Endodermal cell (in vitro differentiated cells): Measurements from ENCODE around the gene RALGAPA1. TPM values are rescaled to one million over a fixed set of nuclear protein-coding genes. Genes with fewer than 3 reads are reported as not detected.

ENCODE experiments used
- DNase-seq: peaks from one replicate; pipeline ENCODE4 v3.0.0-alpha.2; 2017
- H3K27ac ChIP-seq: 2 replicates; pipeline ENCODE4 v1.5.1; 2013; ENCODE audit warnings: mild to moderate bottlenecking, low read depth, low read length, moderate library complexity
- H3K27me3 ChIP-seq: 2 replicates; pipeline ENCODE4 v1.6.1; 2013; ENCODE audit warnings: mild to moderate bottlenecking, low read length, moderate library complexity; ENCODE audit not compliant: insufficient read depth, control insufficient read depth, poor library complexity, severe bottlenecking
- H3K36me3 ChIP-seq: 2 replicates; pipeline ENCODE4 v1.7.0; 2013; ENCODE audit warnings: mild to moderate bottlenecking, low read length, moderate library complexity; ENCODE audit not compliant: control insufficient read depth, insufficient read depth
- H3K4me1 ChIP-seq: one replicate; pipeline ENCODE4 v1.7.0; 2013; ENCODE audit warnings: low read length; ENCODE audit not compliant: control insufficient read depth, insufficient read depth
- H3K4me3 ChIP-seq: 2 replicates; pipeline ENCODE4 v1.5.1; 2013; ENCODE audit warnings: mild to moderate bottlenecking, low read length, moderate library complexity
- H3K9ac ChIP-seq: 2 replicates; pipeline ENCODE4 v1.6.1; 2013; ENCODE audit warnings: mild to moderate bottlenecking, low read length, moderate library complexity; ENCODE audit not compliant: poor library complexity, severe bottlenecking; ENCODE audit errors: extremely low read depth
- H3K9me3 ChIP-seq: 2 replicates; pipeline ENCODE4 v1.6.1; 2013; ENCODE audit warnings: mild to moderate bottlenecking, low read length, moderate library complexity; ENCODE audit not compliant: control insufficient read depth
- H3K27ac Mint-ChIP-seq: 2 replicates; pipeline ENCODE4 v1.8.0; 2020; ENCODE audit warnings: mixed read lengths
- H3K27me3 Mint-ChIP-seq: 2 replicates; pipeline ENCODE4 v1.8.0; 2021; ENCODE audit warnings: mild to moderate bottlenecking, mixed read lengths; ENCODE audit not compliant: insufficient read depth
- H3K36me3 Mint-ChIP-seq: 2 replicates; pipeline ENCODE4 v1.8.0; 2020; ENCODE audit warnings: low read depth, mixed read lengths
- H3K4me1 Mint-ChIP-seq: 2 replicates; pipeline ENCODE4 v1.8.0; 2020; ENCODE audit warnings: mixed read lengths
- H3K4me3 Mint-ChIP-seq: 2 replicates; pipeline ENCODE4 v1.8.0; 2020; ENCODE audit warnings: mild to moderate bottlenecking, moderate library complexity, mixed read lengths
- H3K9me3 Mint-ChIP-seq: 2 replicates; pipeline ENCODE4 v1.8.0; 2020; ENCODE audit warnings: mild to moderate bottlenecking, mixed read lengths
- CTCF ChIP-seq: fragments of 200-600 bp; sonication (generic); conservative IDR thresholded peaks from 2 replicates; pipeline ENCODE4 v1.5.0; 2021; ENCODE audit warnings: antibody characterized with exemption, mild to moderate bottlenecking
- WGBS, 2 experiments: methylation state at CpG; one replicate each; pipeline versions ENCODE4 v1.1.5 to v1.1.7; 2013; ENCODE audit warnings: missing lambda C conversion rate in 2 of 2, mixed read lengths in 1 of 2; ENCODE audit not compliant: insufficient coverage in 1 of 2, insufficient read length in 1 of 2; 5-methylcytosine and 5-hydroxymethylcytosine counted together
- total RNA-seq, 2 donors: library from RNA; stranded (reverse); fragmentation: NEBNext Ultra II Directional in 1 of 2; extraction: Animal tissue kit (Norgen Biotek cat#: 25700) in 1 of 2; gene quantifications; 2 replicates in 1 of 2; 3 replicates in 1 of 2; pipeline ENCODE4 v1.2.1, GENCODE V29; 2021

Gene RALGAPA1
- total RNA-seq, 2 donors from 2014 or later, result 31.2 to 36.3 TPM

- Histone ChIP-seq H3K9ac (no peak overlapping the region), H3K4me3 (no peak overlapping the region), H3K4me1 (peaks cover under 1% of the 10 kb centered on the region), H3K9me3 (no peaks in the 10 kb centered on the region), H3K27ac (no peak overlapping the region), H3K27me3 (peaks cover 30% of the 10 kb centered on the region), H3K36me3 (no peaks in the 10 kb centered on the region)
- H3K36me3 Mint-ChIP-seq, result peaks cover 4% of the 10 kb centered on the region
- no peaks in the 10 kb centered on the region for H3K9me3 Mint-ChIP-seq
- H3K27me3 Mint-ChIP-seq, result peaks cover 29% of the 10 kb centered on the region
- no peaks in the 10 kb centered on the region for H3K4me1 Mint-ChIP-seq
- WGBS, 2 experiments, result 91% methylated on average over 1 of the region's 2 CpGs; no CpG with 5 or more reads in 1 of the 2 experiments
- DNase-seq, result no peak
- H3K27ac Mint-ChIP-seq, result no peak overlapping the region
- no peak overlapping the region for H3K4me3 Mint-ChIP-seq
- TF ChIP-seq CTCF, result no peak
These were observed 269.1 kb downstream of the RALGAPA1 start for GRCh38 chr14:35539969-35540368.

- peak overlapping the region; percentile 27 for H3K4me3 Mint-ChIP-seq
- peaks cover 4% of the 10 kb centered on the region for H3K4me1 Mint-ChIP-seq
- no peak for TF ChIP-seq CTCF
- peaks cover 68% of the 10 kb centered on the region for H3K27me3 Mint-ChIP-seq
- H3K27ac Mint-ChIP-seq, result no peak overlapping the region
- Histone ChIP-seq H3K9ac (no peak overlapping the region), H3K9me3 (no peaks in the 10 kb centered on the region), H3K27ac (no peak overlapping the region), H3K4me3 (peak overlapping the region; percentile 76), H3K27me3 (peaks cover 71% of the 10 kb centered on the region), H3K36me3 (no peaks in the 10 kb centered on the region), H3K4me1 (peaks cover 4% of the 10 kb centered on the region)
- DNase-seq, result no peak
- H3K36me3 Mint-ChIP-seq, result peaks cover 4% of the 10 kb centered on the region
- WGBS, 2 experiments, result 7 to 9% methylated on average over 19 to 37 of the region's 37 CpGs
- H3K9me3 Mint-ChIP-seq, result no peaks in the 10 kb centered on the region
These were observed 273.5 kb downstream of the RALGAPA1 start for GRCh38 chr14:35535483-35536112.

- peaks cover 7% of the 10 kb centered on the region for H3K4me1 Mint-ChIP-seq
- H3K9ac ChIP-seq, result no peak overlapping the region
- DNase-seq, result peak; percentile 94
- peaks cover 74% of the 10 kb centered on the region for H3K27me3 Mint-ChIP-seq
- WGBS, 2 experiments, result 2 to 6% methylated on average over 17 to 55 of the region's 55 CpGs
- no peak overlapping the region for H3K27ac ChIP-seq
- peak overlapping the region; percentile 27 for H3K4me3 Mint-ChIP-seq
- no peaks in the 10 kb centered on the region for H3K9me3 Mint-ChIP-seq
- no peak for TF ChIP-seq CTCF
- peaks cover 4% of the 10 kb centered on the region for H3K4me1 ChIP-seq
- H3K9me3 ChIP-seq, result no peaks in the 10 kb centered on the region
- peaks cover 4% of the 10 kb centered on the region for H3K36me3 Mint-ChIP-seq
- H3K4me3 ChIP-seq, result peak overlapping the region; percentile 76
- H3K36me3 ChIP-seq, result no peaks in the 10 kb centered on the region
- peaks cover 77% of the 10 kb centered on the region for H3K27me3 ChIP-seq
- no peak overlapping the region for H3K27ac Mint-ChIP-seq
These were observed 274.1 kb downstream of the RALGAPA1 start for GRCh38 chr14:35534873-35535482.
